ENCODE data around the gene FAM180A.

GRCh38 chr7:135782377-135782776 is 33.8 kb upstream of the FAM180A start:
- TF ChIP-seq, protein P1, sequence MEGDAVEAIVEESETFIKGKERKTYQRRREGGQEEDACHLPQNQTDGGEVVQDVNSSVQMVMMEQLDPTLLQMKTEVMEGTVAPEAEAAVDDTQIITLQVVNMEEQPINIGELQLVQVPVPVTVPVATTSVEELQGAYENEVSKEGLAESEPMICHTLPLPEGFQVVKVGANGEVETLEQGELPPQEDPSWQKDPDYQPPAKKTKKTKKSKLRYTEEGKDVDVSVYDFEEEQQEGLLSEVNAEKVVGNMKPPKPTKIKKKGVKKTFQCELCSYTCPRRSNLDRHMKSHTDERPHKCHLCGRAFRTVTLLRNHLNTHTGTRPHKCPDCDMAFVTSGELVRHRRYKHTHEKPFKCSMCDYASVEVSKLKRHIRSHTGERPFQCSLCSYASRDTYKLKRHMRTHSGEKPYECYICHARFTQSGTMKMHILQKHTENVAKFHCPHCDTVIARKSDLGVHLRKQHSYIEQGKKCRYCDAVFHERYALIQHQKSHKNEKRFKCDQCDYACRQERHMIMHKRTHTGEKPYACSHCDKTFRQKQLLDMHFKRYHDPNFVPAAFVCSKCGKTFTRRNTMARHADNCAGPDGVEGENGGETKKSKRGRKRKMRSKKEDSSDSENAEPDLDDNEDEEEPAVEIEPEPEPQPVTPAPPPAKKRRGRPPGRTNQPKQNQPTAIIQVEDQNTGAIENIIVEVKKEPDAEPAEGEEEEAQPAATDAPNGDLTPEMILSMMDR (IDR thresholded peaks at IDR 0.05; ENCODE audit: low read depth, low read length), result no peak
- TF ChIP-seq POLR2A (IDR thresholded peaks at IDR 0.05; ENCODE audit: extremely low read depth, insufficient read length), result no peak
